Thoracic aorta (tissue), 2 donors: Measurements from ENCODE around the gene PDK2. TPM values are rescaled to one million over a fixed set of nuclear protein-coding genes. Genes with fewer than 3 reads are reported as not detected.
A peak's percentile ranks its signal among the peaks of the same experiment; 100 is the strongest.

Source experiments
- ATAC-seq: fragments of 150-250 bp; one replicate; pipeline ENCODE4 v1.8.0; 2017; ENCODE audit warnings: low read depth; ENCODE audit not compliant: insufficient number of reproducible peaks, low FRiP score
- DNase-seq: peaks from one replicate; pipeline ENCODE4 v3.0.0-alpha.2; 2020; ENCODE audit warnings: low spot score
- H3K27ac ChIP-seq, 2 donors: fragments of 200-600 bp; sonication (generic); 1 replicate in 1 of 2; 2 replicates in 1 of 2; pipeline ENCODE4 v1.5.1; 2016; ENCODE audit warnings: mild to moderate bottlenecking in 2 of 2, moderate library complexity in 2 of 2
- H3K27me3 ChIP-seq: fragments of 200-600 bp; sonication (generic); replicated peaks from 2 replicates; pipeline ENCODE4 v1.6.0; 2016; ENCODE audit warnings: mild to moderate bottlenecking; ENCODE audit not compliant: insufficient read depth
- H3K36me3 ChIP-seq: fragments of 200-600 bp; sonication (generic); one replicate; pipeline ENCODE4 v1.5.1; 2016
- H3K4me1 ChIP-seq, 2 donors: fragments of 200-600 bp; sonication (generic); 1 replicate in 1 of 2; 2 replicates in 1 of 2; pipeline versions ENCODE4 v1.5.1 to v1.6.0; 2016; ENCODE audit warnings: low read depth in 2 of 2, mild to moderate bottlenecking in 1 of 2; ENCODE audit not compliant: control insufficient read depth in 1 of 2
- H3K4me3 ChIP-seq: fragments of 200-600 bp; sonication (generic); 2 replicates; pipeline ENCODE4 v1.5.1; 2016; ENCODE audit warnings: mild to moderate bottlenecking
- H3K9me3 ChIP-seq: fragments of 200-600 bp; sonication (generic); 2 replicates; pipeline ENCODE4 v1.5.1; 2016
- total RNA-seq, 2 donors: library from RNA; depleted of rRNA; stranded (reverse); fragments of >200 nt; gene quantifications; one replicate each; pipeline versions ENCODE4 v1.1.0 to v1.2.3, GENCODE V29; 2016
- TF ChIP-seq, protein P1 (sequence below): fragments of 200-600 bp; sonication (generic); IDR thresholded peaks from one replicate; pipeline ENCODE4 v1.5.1; 2019; ENCODE audit warnings: antibody characterized with exemption

The PDK2 gene
- total RNA-seq, 2 donors from 2014 or later = 35.5 to 74.9 TPM

DNA sequence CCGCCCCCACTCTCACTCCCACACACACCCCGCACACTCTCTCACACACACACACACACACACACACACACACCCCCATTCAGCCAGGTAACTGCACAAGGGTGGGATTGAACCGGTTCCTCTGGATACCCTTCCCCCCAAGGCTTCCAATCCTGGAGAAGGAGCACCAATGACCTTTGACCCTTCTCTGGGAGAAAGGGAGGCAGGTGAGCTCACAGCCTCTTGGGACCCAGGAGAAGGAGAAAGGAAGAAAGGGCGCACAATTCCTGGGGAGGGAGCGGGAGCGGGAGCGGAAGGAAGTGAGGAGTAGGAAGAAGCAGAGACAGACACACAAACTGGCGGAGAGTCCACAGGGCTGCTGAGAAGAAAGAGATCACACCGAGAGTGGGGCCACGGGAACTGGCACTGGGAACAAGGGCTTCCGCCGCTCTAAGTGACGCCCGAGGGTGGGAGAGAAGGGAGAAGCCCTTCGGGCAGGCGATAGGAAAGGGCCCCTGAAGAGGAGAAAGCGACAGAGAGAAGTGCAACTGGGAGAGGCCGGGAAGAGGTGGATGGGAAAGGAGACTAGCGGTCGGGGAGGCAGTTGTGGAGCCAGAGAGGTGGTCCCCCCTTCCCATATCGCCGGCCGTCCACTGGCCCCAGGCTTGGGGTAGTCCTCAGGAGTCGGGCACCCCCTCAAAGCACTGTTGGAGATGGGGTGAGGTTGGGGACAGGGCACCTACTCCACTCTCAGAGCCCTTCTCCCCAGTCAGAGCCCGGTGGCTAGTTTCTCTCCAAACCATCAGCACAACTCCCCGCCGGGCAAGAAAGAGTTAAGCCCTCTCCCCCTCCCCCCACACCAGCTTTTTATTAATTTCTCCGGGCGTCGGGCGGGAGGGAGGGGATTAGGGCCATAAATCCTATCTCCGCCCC lies 33.5 kb downstream of the PDK2 start:
- Histone ChIP-seq H3K9me3 (no peaks in the 10 kb centered on the region), H3K4me3 (peak overlapping the region; percentile 73), H3K36me3 (no peaks in the 10 kb centered on the region), H3K27me3 (no peaks in the 10 kb centered on the region), H3K4me1 (peaks cover 32 to 49% of the 10 kb centered on the region in 2 donors), H3K27ac (no peak overlapping the region)
- DNase-seq (no peak), ATAC-seq (no peak)
- TF ChIP-seq, protein P1, sequence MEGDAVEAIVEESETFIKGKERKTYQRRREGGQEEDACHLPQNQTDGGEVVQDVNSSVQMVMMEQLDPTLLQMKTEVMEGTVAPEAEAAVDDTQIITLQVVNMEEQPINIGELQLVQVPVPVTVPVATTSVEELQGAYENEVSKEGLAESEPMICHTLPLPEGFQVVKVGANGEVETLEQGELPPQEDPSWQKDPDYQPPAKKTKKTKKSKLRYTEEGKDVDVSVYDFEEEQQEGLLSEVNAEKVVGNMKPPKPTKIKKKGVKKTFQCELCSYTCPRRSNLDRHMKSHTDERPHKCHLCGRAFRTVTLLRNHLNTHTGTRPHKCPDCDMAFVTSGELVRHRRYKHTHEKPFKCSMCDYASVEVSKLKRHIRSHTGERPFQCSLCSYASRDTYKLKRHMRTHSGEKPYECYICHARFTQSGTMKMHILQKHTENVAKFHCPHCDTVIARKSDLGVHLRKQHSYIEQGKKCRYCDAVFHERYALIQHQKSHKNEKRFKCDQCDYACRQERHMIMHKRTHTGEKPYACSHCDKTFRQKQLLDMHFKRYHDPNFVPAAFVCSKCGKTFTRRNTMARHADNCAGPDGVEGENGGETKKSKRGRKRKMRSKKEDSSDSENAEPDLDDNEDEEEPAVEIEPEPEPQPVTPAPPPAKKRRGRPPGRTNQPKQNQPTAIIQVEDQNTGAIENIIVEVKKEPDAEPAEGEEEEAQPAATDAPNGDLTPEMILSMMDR = no peak

- H3K27ac ChIP-seq = no peak overlapping the region
- TF ChIP-seq, protein P1 = no peak
These were observed 34.2 kb downstream of the PDK2 start for GRCh38 chr17:50129353-50129727.

GRCh38 chr17:50129728-50130558 lies 34.8 kb downstream of the PDK2 start, which contains the start of gene SAMD14:
Gene SAMD14 (minus strand): TSS chr17:50130160. CDS start chr17:50124959, 5,201 bp downstream.
- Histone ChIP-seq H3K27me3 (no peaks in the 10 kb centered on the region), H3K4me3 (peak within 1 kb of the TSS; percentile 73), H3K9me3 (no peaks in the 10 kb centered on the region), H3K4me1 (peaks cover 38 to 61% of the 10 kb centered on the region in 2 donors), H3K36me3 (peaks cover 5% of the 10 kb centered on the region), H3K27ac (no peak within 1 kb of the TSS)
- DNase-seq = no peak
- TF ChIP-seq, protein P1 = no peak
- no peak for ATAC-seq

More at GRCh38 chr17:50129353-50129727, 34.2 kb downstream of the PDK2 start:
- Histone ChIP-seq H3K27me3 (no peaks in the 10 kb centered on the region), H3K9me3 (no peaks in the 10 kb centered on the region), H3K36me3 (no peaks in the 10 kb centered on the region), H3K4me1 (peaks cover 38 to 55% of the 10 kb centered on the region in 2 donors), H3K4me3 (peak overlapping the region; percentile 73)
- ATAC-seq = no peak
- DNase-seq = no peak

- Histone ChIP-seq H3K4me3 (peak overlapping the region; percentile 73), H3K27me3 (no peaks in the 10 kb centered on the region), H3K4me1 (peaks cover 38 to 62% of the 10 kb centered on the region in 2 donors), H3K27ac (no peak overlapping the region), H3K9me3 (no peaks in the 10 kb centered on the region), H3K36me3 (peaks cover 12% of the 10 kb centered on the region)
- DNase-seq (no peak), ATAC-seq (no peak)
- TF ChIP-seq, protein P1 = no peak
These were observed 35.6 kb downstream of the PDK2 start for GRCh38 chr17:50130559-50131305.
